Activated T-cell treated with anti-CD3 and anti-CD28 coated beads, Interleukin-2, amount 50 U/mL, for 4 hours (primary cell): ENCODE data around the gene BAX. TPM values are rescaled to one million over a fixed set of nuclear protein-coding genes. Genes with fewer than 3 reads are reported as not detected.

Experiments
- ATAC-seq, 2 donors: fragments of 200-7000 bp; cut with Tn5 transposase; one replicate each; pipeline ENCODE4 v1.10.0; 2021
- DNase-seq: peaks from one replicate; pipeline ENCODE4 v3.0.0-alpha.2; 2020
- H3K27me3 Mint-ChIP-seq: one replicate; pipeline ENCODE4 v1.8.0; 2021; ENCODE audit warnings: low read depth, mixed read lengths
- H3K36me3 Mint-ChIP-seq: one replicate; pipeline ENCODE4 v1.8.0; 2022; ENCODE audit warnings: mixed read lengths; ENCODE audit not compliant: insufficient read depth
- H3K4me1 Mint-ChIP-seq: one replicate; pipeline ENCODE4 v1.8.0; 2021; ENCODE audit warnings: low read depth, mixed read lengths
- H3K4me3 Mint-ChIP-seq: one replicate; pipeline ENCODE4 v1.8.0; 2021; ENCODE audit warnings: mild to moderate bottlenecking, moderate library complexity, mixed read lengths
- H3K9me3 Mint-ChIP-seq: one replicate; pipeline ENCODE4 v1.8.0; 2021; ENCODE audit warnings: mixed read lengths
- total RNA-seq, 3 donors: library from RNA; stranded (reverse); gene quantifications; one replicate each; pipeline ENCODE4 v1.2.1, GENCODE V29; 2021

The BAX gene
- total RNA-seq, 3 donors from 2014 or later, result 200 to 250 (median 203) TPM

GRCh38 chr19:48963371-48964204, 8.9 kb downstream of the BAX start:
- Mint-ChIP-seq H3K4me3 (peak overlapping the region; percentile 100), H3K9me3 (no peaks in the 10 kb centered on the region), H3K27me3 (no peaks in the 10 kb centered on the region), H3K36me3 (peaks cover 19% of the 10 kb centered on the region), H3K4me1 (peaks cover 56% of the 10 kb centered on the region)
- peak; percentile 56 for DNase-seq
- peak; percentile 10 to 17 for ATAC-seq

GRCh38 chr19:48964205-48965039, 9.7 kb downstream of the BAX start:
- Mint-ChIP-seq H3K4me3 (peak overlapping the region; percentile 100), H3K4me1 (peaks cover 52% of the 10 kb centered on the region), H3K36me3 (peaks cover 19% of the 10 kb centered on the region), H3K9me3 (no peaks in the 10 kb centered on the region), H3K27me3 (no peaks in the 10 kb centered on the region)
- DNase-seq, result no peak
- no peak for ATAC-seq

- Mint-ChIP-seq H3K27me3 (no peaks in the 10 kb centered on the region), H3K4me3 (peak within 1 kb of the TSS; percentile 100), H3K4me1 (peaks cover 52% of the 10 kb centered on the region), H3K9me3 (no peaks in the 10 kb centered on the region), H3K36me3 (peaks cover 19% of the 10 kb centered on the region)
- peak; percentile 76 for DNase-seq
- ATAC-seq, result peak; percentile 82 to 83
These were observed 10.5 kb downstream of the BAX start, which contains the start of gene FTL for GRCh38 chr19:48965040-48965805. Gene FTL, plus strand, starts transcription at chr19:48965309. Its CDS starts 199 bp downstream, at chr19:48965508.

- H3K27me3 Mint-ChIP-seq, result no peaks in the 10 kb centered on the region
- H3K36me3 Mint-ChIP-seq, result peaks cover 18% of the 10 kb centered on the region
- H3K9me3 Mint-ChIP-seq, result no peaks in the 10 kb centered on the region
- peaks cover 56% of the 10 kb centered on the region for H3K4me1 Mint-ChIP-seq
- ATAC-seq, result peak; percentile 59
- H3K4me3 Mint-ChIP-seq, result peak overlapping the region; percentile 100
- peak; percentile 85 for DNase-seq
These were observed 11.3 kb downstream of the BAX start for GRCh38 chr19:48965806-48966540.

GRCh38 chr19:48966541-48967345, 12.1 kb downstream of the BAX start:
- no peaks in the 10 kb centered on the region for H3K27me3 Mint-ChIP-seq
- H3K4me1 Mint-ChIP-seq, result peaks cover 56% of the 10 kb centered on the region
- H3K36me3 Mint-ChIP-seq, result peaks cover 14% of the 10 kb centered on the region
- H3K9me3 Mint-ChIP-seq, result no peaks in the 10 kb centered on the region
- ATAC-seq, result no peak
- no peak for DNase-seq
- peak overlapping the region; percentile 100 for H3K4me3 Mint-ChIP-seq

- Mint-ChIP-seq H3K36me3 (peaks cover 14% of the 10 kb centered on the region), H3K27me3 (no peaks in the 10 kb centered on the region), H3K4me3 (peak overlapping the region; percentile 100), H3K9me3 (no peaks in the 10 kb centered on the region), H3K4me1 (peaks cover 48% of the 10 kb centered on the region)
- DNase-seq (no peak), ATAC-seq (no peak)
These were observed 12.9 kb downstream of the BAX start for GRCh38 chr19:48967346-48968178.

- H3K9me3 Mint-ChIP-seq, result no peaks in the 10 kb centered on the region
- peaks cover 14% of the 10 kb centered on the region for H3K36me3 Mint-ChIP-seq
- no peaks in the 10 kb centered on the region for H3K27me3 Mint-ChIP-seq
- no peak for DNase-seq
- no peak overlapping the region for H3K4me3 Mint-ChIP-seq
- ATAC-seq, result no peak
- peaks cover 45% of the 10 kb centered on the region for H3K4me1 Mint-ChIP-seq
These were observed 13.5 kb downstream of the BAX start for GRCh38 chr19:48968179-48968661.

- DNase-seq (no peak), ATAC-seq (no peak)
- H3K27me3 Mint-ChIP-seq, result no peaks in the 10 kb centered on the region
- H3K9me3 Mint-ChIP-seq, result no peaks in the 10 kb centered on the region
- H3K4me3 Mint-ChIP-seq, result no peak overlapping the region
- H3K36me3 Mint-ChIP-seq, result peaks cover 14% of the 10 kb centered on the region
- H3K4me1 Mint-ChIP-seq, result peaks cover 39% of the 10 kb centered on the region
These were observed 14.1 kb downstream of the BAX start for GRCh38 chr19:48968813-48969218.

GRCh38 chr19:48969276-48970138, 14.8 kb downstream of the BAX start:
- Mint-ChIP-seq H3K4me1 (peaks cover 32% of the 10 kb centered on the region), H3K36me3 (peaks cover 14% of the 10 kb centered on the region), H3K27me3 (no peaks in the 10 kb centered on the region), H3K9me3 (no peaks in the 10 kb centered on the region), H3K4me3 (no peak overlapping the region)
- DNase-seq (no peak), ATAC-seq (no peak)

GRCh38 chr19:48970139-48970766, 15.6 kb downstream of the BAX start:
- ATAC-seq (no peak), DNase-seq (no peak)
- H3K9me3 Mint-ChIP-seq, result no peaks in the 10 kb centered on the region
- no peaks in the 10 kb centered on the region for H3K27me3 Mint-ChIP-seq
- peaks cover 29% of the 10 kb centered on the region for H3K4me1 Mint-ChIP-seq
- no peak overlapping the region for H3K4me3 Mint-ChIP-seq
- peaks cover 14% of the 10 kb centered on the region for H3K36me3 Mint-ChIP-seq

GRCh38 chr19:48970923-48971395, 16.3 kb downstream of the BAX start:
- peak overlapping the region; percentile 29 for H3K4me3 Mint-ChIP-seq
- H3K9me3 Mint-ChIP-seq, result no peaks in the 10 kb centered on the region
- peaks cover 10% of the 10 kb centered on the region for H3K36me3 Mint-ChIP-seq
- no peaks in the 10 kb centered on the region for H3K27me3 Mint-ChIP-seq
- peak; percentile 85 for DNase-seq
- ATAC-seq, result peak; percentile 82 to 83
- peaks cover 22% of the 10 kb centered on the region for H3K4me1 Mint-ChIP-seq
